Right lobe of liver (tissue), 4 donors: ENCODE measurements around the gene ABHD12.

ENCODE experiments used
- POLR2A ChIP-seq: fragments of 450-650 bp; IDR thresholded peaks from one replicate; pipeline ENCODE4 v1.6.1; 2017; ENCODE audit warnings: antibody characterized with exemption, mild to moderate bottlenecking
- TF ChIP-seq, protein P1 (sequence below), 4 donors: fragments of 200-600 bp in 3 of 4; fragments of 450-650 bp in 1 of 4; IDR thresholded peaks; one replicate each; pipeline versions ENCODE4 v1.5.1 to v1.8.0; 2016 to 2022; ENCODE audit warnings: antibody characterized with exemption in 4 of 4, mild to moderate bottlenecking in 2 of 4
- donor health status: DM: no; HTN: no; CAD: no.
- donor health status: DM: no; HTN: no; CAD: no.
- donor health status: DM: no; HTN: yes; CAD: no.

DNA sequence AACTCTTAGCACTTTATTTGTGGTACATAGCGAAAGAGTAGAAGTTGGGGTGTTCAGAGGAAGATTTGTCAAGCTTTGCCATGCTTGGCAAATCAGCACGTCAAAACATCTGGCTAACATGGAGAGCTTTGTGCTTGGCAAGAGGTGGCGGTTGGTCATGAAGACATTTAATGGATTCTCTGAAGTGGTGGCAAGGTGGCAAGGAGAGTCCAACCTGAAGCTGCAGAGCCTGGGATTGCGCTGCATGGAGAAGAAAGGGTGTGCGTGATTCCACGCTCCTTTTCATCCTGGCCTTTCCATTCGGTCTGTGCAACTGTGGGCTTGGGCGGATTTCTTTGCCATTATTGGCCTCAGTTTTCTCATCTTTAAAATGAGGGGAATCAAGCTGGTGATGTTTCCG lies 139.6 kb downstream of the ABHD12 start:
- TF ChIP-seq, protein P1, sequence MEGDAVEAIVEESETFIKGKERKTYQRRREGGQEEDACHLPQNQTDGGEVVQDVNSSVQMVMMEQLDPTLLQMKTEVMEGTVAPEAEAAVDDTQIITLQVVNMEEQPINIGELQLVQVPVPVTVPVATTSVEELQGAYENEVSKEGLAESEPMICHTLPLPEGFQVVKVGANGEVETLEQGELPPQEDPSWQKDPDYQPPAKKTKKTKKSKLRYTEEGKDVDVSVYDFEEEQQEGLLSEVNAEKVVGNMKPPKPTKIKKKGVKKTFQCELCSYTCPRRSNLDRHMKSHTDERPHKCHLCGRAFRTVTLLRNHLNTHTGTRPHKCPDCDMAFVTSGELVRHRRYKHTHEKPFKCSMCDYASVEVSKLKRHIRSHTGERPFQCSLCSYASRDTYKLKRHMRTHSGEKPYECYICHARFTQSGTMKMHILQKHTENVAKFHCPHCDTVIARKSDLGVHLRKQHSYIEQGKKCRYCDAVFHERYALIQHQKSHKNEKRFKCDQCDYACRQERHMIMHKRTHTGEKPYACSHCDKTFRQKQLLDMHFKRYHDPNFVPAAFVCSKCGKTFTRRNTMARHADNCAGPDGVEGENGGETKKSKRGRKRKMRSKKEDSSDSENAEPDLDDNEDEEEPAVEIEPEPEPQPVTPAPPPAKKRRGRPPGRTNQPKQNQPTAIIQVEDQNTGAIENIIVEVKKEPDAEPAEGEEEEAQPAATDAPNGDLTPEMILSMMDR (IDR thresholded peaks at IDR 0.05) = no peak
- no peak for TF ChIP-seq POLR2A
